Neutrophil (primary cell): ENCODE measurements around the gene GGCT.

ENCODE experiments used
- H3K27ac ChIP-seq: fragments of 200-600 bp; sonication (generic); 2 replicates; pipeline ENCODE4 v1.5.1; 2016; ENCODE audit warnings: mild to moderate bottlenecking, moderate library complexity
- H3K27me3 ChIP-seq: fragments of 200-600 bp; sonication (generic); 2 replicates; pipeline ENCODE4 v1.6.0; 2016; ENCODE audit warnings: mild to moderate bottlenecking
- H3K36me3 ChIP-seq: fragments of 200-600 bp; sonication (generic); 2 replicates; pipeline ENCODE4 v1.5.1; 2017
- H3K4me1 ChIP-seq, 2 experiments: fragments of 200-600 bp in 1 of 2; sonication (generic) in 1 of 2; 1 replicate in 1 of 2; 2 replicates in 1 of 2; pipeline versions ENCODE4 v1.5.1 to v1.6.1; 2013 to 2016; ENCODE audit warnings: low read depth in 1 of 2, low read length in 1 of 2, mild to moderate bottlenecking in 1 of 2, moderate library complexity in 1 of 2; ENCODE audit not compliant: control insufficient read depth in 1 of 2, insufficient read depth in 1 of 2
- H3K4me3 ChIP-seq, 2 experiments: fragments of 200-600 bp in 1 of 2; sonication (generic) in 1 of 2; 1 replicate in 1 of 2; 2 replicates in 1 of 2; pipeline ENCODE4 v1.5.1; 2013 to 2016; ENCODE audit warnings: low read depth in 1 of 2, low read length in 1 of 2, mild to moderate bottlenecking in 1 of 2, moderate library complexity in 1 of 2
- H3K9me3 ChIP-seq: fragments of 200-600 bp; sonication (generic); 2 replicates; pipeline ENCODE4 v1.5.1; 2016
- CTCF ChIP-seq: fragments of 200-600 bp; sonication (generic); IDR thresholded peaks from 2 replicates; pipeline ENCODE4 v1.5.1; 2016; ENCODE audit warnings: antibody characterized with exemption

The GGCT gene

GRCh38 chr7:30459591-30460245 is 44.9 kb downstream of the GGCT start:
- Histone ChIP-seq H3K27ac (no peak overlapping the region), H3K4me3 (no peak overlapping the region), H3K9me3 (no peaks in the 10 kb centered on the region), H3K27me3 (no peaks in the 10 kb centered on the region), H3K36me3 (peaks cover 26% of the 10 kb centered on the region), H3K4me1 (peaks cover 18 to 19% of the 10 kb centered on the region in 2 experiments)
- no peak for TF ChIP-seq CTCF

GRCh38 chr7:30458311-30458710 is 46.3 kb downstream of the GGCT start:
- H3K27ac ChIP-seq = no peak overlapping the region
- no peak overlapping the region for H3K4me3 ChIP-seq
- H3K36me3 ChIP-seq = peaks cover 40% of the 10 kb centered on the region
- H3K27me3 ChIP-seq = no peaks in the 10 kb centered on the region
- no peak for TF ChIP-seq CTCF
- no peaks in the 10 kb centered on the region for H3K9me3 ChIP-seq
- peaks cover 8 to 9% of the 10 kb centered on the region in 2 experiments for H3K4me1 ChIP-seq

- peaks cover 81% of the 10 kb centered on the region for H3K36me3 ChIP-seq
- H3K27ac ChIP-seq = no peak overlapping the region
- no peak overlapping the region for H3K4me3 ChIP-seq
- H3K27me3 ChIP-seq = no peaks in the 10 kb centered on the region
- TF ChIP-seq CTCF = no peak
- no peaks in the 10 kb centered on the region for H3K4me1 ChIP-seq
- no peaks in the 10 kb centered on the region for H3K9me3 ChIP-seq
These were observed 50.7 kb downstream of the GGCT start for GRCh38 chr7:30453921-30454320.

GRCh38 chr7:30453016-30453415 is 51.6 kb downstream of the GGCT start:
- H3K27me3 ChIP-seq = no peaks in the 10 kb centered on the region
- peaks cover 90% of the 10 kb centered on the region for H3K36me3 ChIP-seq
- no peak for TF ChIP-seq CTCF
- H3K9me3 ChIP-seq = no peaks in the 10 kb centered on the region
- no peaks in the 10 kb centered on the region for H3K4me1 ChIP-seq
- no peak overlapping the region for H3K4me3 ChIP-seq
- no peak overlapping the region for H3K27ac ChIP-seq

GRCh38 chr7:30452280-30452930 is 52.2 kb downstream of the GGCT start:
- no peak overlapping the region for H3K27ac ChIP-seq
- peaks cover 91% of the 10 kb centered on the region for H3K36me3 ChIP-seq
- no peak overlapping the region for H3K4me3 ChIP-seq
- H3K27me3 ChIP-seq = no peaks in the 10 kb centered on the region
- H3K9me3 ChIP-seq = no peaks in the 10 kb centered on the region
- no peaks in the 10 kb centered on the region for H3K4me1 ChIP-seq
- TF ChIP-seq CTCF = no peak
